B cell (primary cell): ENCODE measurements around the gene SUGCT.

Source experiments
- CTCF ChIP-seq: fragments of 200-600 bp; IDR thresholded peaks from one replicate; pipeline ENCODE4 v1.8.0; 2022; ENCODE audit warnings: antibody characterized with exemption, mild to moderate bottlenecking
- EZH2 ChIP-seq: IDR thresholded peaks from 2 replicates; pipeline ENCODE4 v1.6.1; 2012; ENCODE audit warnings: borderline replicate concordance, low read depth, mild to moderate bottlenecking, moderate library complexity, low read length; ENCODE audit not compliant: insufficient read depth, poor library complexity, severe bottlenecking

GRCh38 chr7:40507166-40507565, 372.4 kb downstream of the SUGCT start:
- no peak for TF ChIP-seq CTCF
- no peak for TF ChIP-seq EZH2
